Skeletal muscle tissue (tissue), 4 donors: ENCODE results near the gene KLHDC9. TPM values are rescaled to one million over a fixed set of nuclear protein-coding genes. Genes with fewer than 3 reads are reported as not detected.
"Not testable (repeated sequence)": the region's sequence is repeated elsewhere in the genome, so short reads cannot be mapped to it uniquely, and the experiment has no call there.

ENCODE experiments used
- H3K27ac ChIP-seq: one replicate; pipeline ENCODE4 v1.7.0; 2013; ENCODE audit warnings: mild to moderate bottlenecking, low read depth, low read length, inconsistent platforms
- H3K27me3 ChIP-seq, 3 donors: one replicate each; pipeline ENCODE4 v1.7.0; 2013; ENCODE audit warnings: low read length in 3 of 3; ENCODE audit not compliant: control insufficient read depth in 3 of 3, insufficient read depth in 3 of 3
- H3K36me3 ChIP-seq, 3 donors: one replicate each; pipeline ENCODE4 v1.7.0; 2013; ENCODE audit warnings: low read length in 3 of 3; ENCODE audit not compliant: control insufficient read depth in 3 of 3, insufficient read depth in 3 of 3
- H3K4me1 ChIP-seq, 3 donors: one replicate each; pipeline ENCODE4 v1.7.0; 2013; ENCODE audit warnings: low read length in 3 of 3, mild to moderate bottlenecking in 3 of 3; ENCODE audit not compliant: control insufficient read depth in 3 of 3, insufficient read depth in 3 of 3
- H3K4me3 ChIP-seq, 3 donors: one replicate each; pipeline ENCODE4 v1.7.0; 2013; ENCODE audit warnings: low read length in 3 of 3
- H3K9ac ChIP-seq, 3 donors: one replicate each; pipeline ENCODE4 v1.7.0; 2013; ENCODE audit warnings: low read length in 3 of 3, mild to moderate bottlenecking in 3 of 3, moderate library complexity in 2 of 3, low read depth in 1 of 3
- H3K9me3 ChIP-seq, 3 donors: one replicate each; pipeline ENCODE4 v1.7.0; 2013; ENCODE audit warnings: low read length in 3 of 3; ENCODE audit not compliant: control insufficient read depth in 3 of 3
- total RNA-seq: library from RNA; depleted of rRNA; stranded (reverse); fragments of >200 nt; gene quantifications from one replicate; pipeline ENCODE4 v1.2.3, GENCODE V29; 2014
- donor health status: Osteomylitis.

Gene KLHDC9
- total RNA-seq, 1 donor from 2014 or later: not detected

DNA sequence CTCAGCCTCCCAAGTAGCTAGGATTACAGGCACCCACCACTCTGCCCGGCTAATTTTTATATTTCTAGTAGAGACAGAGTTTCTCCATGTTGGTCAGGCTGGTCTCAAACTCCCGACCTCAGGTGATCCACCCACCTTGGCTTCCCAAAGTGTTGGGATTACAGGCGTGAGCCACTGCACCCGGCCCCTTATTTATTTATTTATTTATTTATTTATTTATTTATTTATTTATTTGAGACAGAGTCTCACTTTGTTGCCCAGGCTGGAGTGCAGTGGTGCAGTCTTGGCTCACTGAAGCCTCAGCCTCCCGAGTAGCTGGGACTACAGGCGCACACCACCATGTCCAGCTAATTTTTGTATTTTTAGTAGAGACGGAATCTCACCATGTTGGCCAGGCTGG is 32.5 kb upstream of the KLHDC9 start:
- not testable (repeated sequence) for H3K9ac ChIP-seq, H3K36me3 ChIP-seq, H3K4me3 ChIP-seq, H3K27ac ChIP-seq, H3K4me1 ChIP-seq, H3K9me3 ChIP-seq
- peaks cover 2 to 15% (median 3%) of the 10 kb centered on the region in 3 donors for H3K27me3 ChIP-seq

DNA sequence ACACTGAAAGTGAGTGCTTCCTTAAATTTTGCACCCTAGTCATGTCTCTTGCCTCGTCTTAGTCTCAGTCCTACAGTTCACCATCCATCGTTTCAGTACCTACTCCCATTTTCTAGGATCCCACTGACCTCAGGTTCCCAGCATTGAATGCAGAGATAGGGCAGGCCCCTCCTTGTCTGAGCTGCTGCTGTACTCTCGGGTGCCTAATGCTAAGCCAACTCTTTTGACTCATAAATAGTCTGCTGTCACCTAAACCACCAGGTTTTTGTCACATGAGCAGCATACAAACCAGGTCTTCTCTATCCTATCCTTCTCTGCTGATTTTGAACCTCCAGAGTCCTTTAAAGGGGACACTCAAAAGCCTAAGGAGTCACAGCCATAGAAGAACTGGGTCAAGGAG is 31.5 kb upstream of the KLHDC9 start:
- Histone ChIP-seq H3K27ac (no peak overlapping the region), H3K4me1 (no peaks in the 10 kb centered on the region), H3K9ac (no peak overlapping the region), H3K9me3 (no peaks in the 10 kb centered on the region), H3K4me3 (no peak overlapping the region), H3K36me3 (no peaks in the 10 kb centered on the region), H3K27me3 (peaks cover 2 to 15% (median 3%) of the 10 kb centered on the region in 3 donors)

DNA sequence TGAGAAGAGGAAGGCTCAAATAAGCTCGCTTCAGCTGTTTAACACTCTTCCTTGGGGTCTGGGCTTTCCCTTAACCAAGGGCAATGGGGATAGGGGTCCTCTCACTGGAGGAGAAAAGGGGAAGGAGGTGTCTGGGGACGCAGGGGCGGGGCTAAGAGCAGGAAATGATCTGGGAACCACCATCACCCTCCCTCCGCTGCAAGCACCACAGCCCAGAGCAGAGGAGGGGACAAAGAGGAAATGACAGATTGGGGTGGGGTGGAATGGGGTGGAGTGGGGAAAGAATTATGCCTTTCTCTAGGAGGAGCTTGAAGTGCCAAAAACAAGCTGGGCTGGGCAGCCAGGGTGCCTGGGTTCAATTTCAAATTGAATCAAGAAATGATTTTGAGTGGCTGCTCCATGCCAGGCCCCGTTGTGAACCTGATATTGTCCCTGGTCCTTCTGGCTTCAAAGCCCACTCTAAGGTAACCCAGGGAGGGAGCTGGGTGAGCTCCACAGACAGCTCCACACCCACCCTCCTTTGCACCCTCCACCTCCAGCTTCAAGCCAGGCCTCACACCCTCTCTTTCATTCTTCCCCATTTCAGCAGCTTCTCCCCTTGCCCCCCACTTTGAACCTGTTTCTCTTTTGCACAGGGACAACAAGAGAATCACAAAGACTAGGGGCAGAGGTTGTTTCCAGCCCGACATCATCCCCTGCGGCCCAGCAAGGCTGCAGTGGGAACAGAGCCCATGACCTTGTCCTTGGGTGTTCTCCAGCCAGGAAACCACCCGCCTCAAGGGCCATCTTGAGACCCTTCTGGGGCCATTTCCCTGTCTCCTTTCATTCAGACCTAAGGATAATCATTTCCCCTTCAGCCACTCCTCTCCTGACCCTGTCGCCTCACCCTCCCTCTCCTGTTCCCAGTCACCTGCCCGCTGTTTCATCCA is 29.6 kb upstream of the KLHDC9 start:
- Histone ChIP-seq H3K36me3 (no peaks in the 10 kb centered on the region), H3K27me3 (peaks cover 2 to 12% (median 3%) of the 10 kb centered on the region in 3 donors), H3K27ac (peak overlapping the region; percentile 51), H3K9ac (no peak overlapping the region), H3K4me3 (peak overlapping the region in 2 of 3 donors; percentile 46 to 56), H3K9me3 (no peaks in the 10 kb centered on the region), H3K4me1 (no peaks in the 10 kb centered on the region)

DNA sequence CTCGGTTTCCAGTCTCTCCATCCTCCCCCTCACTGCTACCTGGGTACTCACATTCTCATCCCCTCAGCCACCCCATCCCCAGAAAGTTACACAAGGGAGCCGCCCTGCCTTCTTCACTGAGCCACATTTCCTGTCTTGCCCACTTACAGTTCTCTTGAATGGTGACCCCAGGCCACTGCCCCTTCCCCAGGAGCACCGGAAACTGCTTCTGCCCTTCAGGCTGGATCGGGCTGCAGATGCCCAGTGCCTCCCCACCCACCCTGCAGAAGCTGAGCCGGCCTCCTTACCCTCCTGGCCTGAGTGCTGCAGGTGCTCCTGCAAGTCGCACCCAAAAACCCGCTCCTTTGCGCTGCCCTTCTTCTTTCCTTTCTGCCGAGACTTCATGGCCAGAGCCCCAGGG is 28.9 kb upstream of the KLHDC9 start:
- Histone ChIP-seq H3K4me3 (peak overlapping the region in 2 of 3 donors; percentile 46 to 56), H3K27me3 (peaks cover 2 to 8% (median 3%) of the 10 kb centered on the region in 3 donors), H3K4me1 (no peaks in the 10 kb centered on the region)

DNA sequence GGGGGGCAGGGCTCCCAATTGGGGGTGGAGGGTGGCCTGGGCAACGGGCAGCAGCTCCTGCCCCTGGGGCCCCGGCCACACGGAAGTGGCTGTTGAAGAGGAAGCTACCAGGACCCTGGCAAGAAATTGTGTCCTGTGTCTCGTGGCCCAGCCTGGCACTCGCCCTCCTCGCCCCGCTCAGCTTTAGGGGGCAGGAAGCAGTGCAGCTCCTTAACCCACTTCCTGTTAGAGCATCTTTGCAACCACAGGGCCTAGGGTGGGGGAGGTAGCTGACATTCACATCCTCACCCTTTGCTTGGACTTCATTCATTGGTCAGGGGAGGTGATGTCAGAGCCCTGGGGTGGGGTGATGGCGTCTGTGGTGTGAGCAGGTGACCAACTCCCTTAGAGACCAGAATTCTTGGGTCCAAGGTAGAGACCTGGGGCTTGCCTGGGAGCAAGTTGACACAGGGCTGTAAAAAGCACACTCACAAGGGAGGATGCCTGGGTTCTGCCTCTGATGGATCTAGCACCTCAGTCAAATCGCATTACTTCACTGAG is 28.4 kb upstream of the KLHDC9 start, which contains the start of gene ARHGAP30:
Gene ARHGAP30 (minus strand): TSS at position 161 of the 540 bp plus-strand sequence. CDS start 267 bp downstream, outside the sequence.
- H3K36me3 ChIP-seq: no peaks in the 10 kb centered on the region
- no peaks in the 10 kb centered on the region for H3K4me1 ChIP-seq
- peak within 1 kb of the TSS; percentile 51 for H3K27ac ChIP-seq
- H3K9ac ChIP-seq: no peak within 1 kb of the TSS
- peak within 1 kb of the TSS in 2 of 3 donors; percentile 46 to 56 for H3K4me3 ChIP-seq
- H3K9me3 ChIP-seq: no peaks in the 10 kb centered on the region
- peaks cover 2 to 8% (median 3%) of the 10 kb centered on the region in 3 donors for H3K27me3 ChIP-seq

More for the DNA sequence above, 28.9 kb upstream of the KLHDC9 start:
- no peaks in the 10 kb centered on the region for H3K36me3 ChIP-seq
- H3K27ac ChIP-seq: peak overlapping the region; percentile 51
- no peak overlapping the region for H3K9ac ChIP-seq
- no peaks in the 10 kb centered on the region for H3K9me3 ChIP-seq

DNA sequence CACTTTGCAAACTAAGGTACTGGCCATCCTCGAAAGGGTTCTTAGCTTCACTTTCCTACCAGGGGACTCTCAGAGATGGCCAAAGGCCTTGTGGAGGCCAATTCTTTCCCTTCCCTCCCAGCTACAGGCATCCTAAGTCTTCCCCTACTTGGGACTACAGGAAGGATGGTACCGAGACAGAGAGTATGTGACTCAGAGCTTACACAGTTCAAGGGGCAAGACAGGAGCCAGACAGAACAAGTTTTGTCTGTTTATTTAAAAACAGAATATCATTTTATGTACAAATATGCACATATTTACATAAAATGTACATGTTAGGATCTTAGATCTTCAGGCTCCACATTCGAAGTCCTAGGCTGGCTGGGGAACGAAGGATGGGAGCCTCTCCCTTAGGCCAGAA is 27.4 kb upstream of the KLHDC9 start:
- H3K27me3 ChIP-seq: peaks cover 2 to 5% (median 3%) of the 10 kb centered on the region in 3 donors

DNA sequence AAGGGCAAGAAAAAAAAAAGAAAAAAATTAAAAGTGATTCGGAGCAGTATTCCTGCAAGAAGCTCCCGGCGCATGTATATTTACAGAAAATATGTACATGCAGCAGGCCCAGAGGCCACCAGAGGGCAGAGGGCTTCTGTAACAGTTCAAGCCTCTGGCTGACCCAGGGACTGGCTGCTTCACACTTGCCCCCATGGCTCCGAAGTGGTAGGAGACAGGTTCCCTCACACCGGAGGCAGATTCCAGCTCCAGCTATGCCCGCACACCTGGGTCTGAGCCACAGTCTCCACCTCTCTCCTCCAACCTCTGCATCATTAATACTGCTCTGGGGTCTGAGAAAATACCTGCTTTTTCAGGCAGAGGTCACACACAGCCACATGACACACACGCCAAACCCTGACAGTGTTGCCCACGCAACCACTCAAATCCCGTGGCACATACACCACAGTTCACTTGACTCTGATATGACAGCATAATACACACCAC is 26.2 kb upstream of the KLHDC9 start:
- no peak overlapping the region for H3K4me3 ChIP-seq
- no peaks in the 10 kb centered on the region for H3K4me1 ChIP-seq
- no peaks in the 10 kb centered on the region for H3K36me3 ChIP-seq
- H3K9me3 ChIP-seq: no peaks in the 10 kb centered on the region
- peaks cover 0 to 2% (median 2%) of the 10 kb centered on the region in 3 donors for H3K27me3 ChIP-seq
- H3K27ac ChIP-seq: no peak overlapping the region
- H3K9ac ChIP-seq: peak overlapping the region in 1 of 3 donors; percentile 8

More for the DNA sequence above, 27.4 kb upstream of the KLHDC9 start:
- Histone ChIP-seq H3K4me3 (no peak overlapping the region), H3K36me3 (no peaks in the 10 kb centered on the region), H3K27ac (no peak overlapping the region), H3K9ac (no peak overlapping the region), H3K4me1 (no peaks in the 10 kb centered on the region), H3K9me3 (no peaks in the 10 kb centered on the region)

DNA sequence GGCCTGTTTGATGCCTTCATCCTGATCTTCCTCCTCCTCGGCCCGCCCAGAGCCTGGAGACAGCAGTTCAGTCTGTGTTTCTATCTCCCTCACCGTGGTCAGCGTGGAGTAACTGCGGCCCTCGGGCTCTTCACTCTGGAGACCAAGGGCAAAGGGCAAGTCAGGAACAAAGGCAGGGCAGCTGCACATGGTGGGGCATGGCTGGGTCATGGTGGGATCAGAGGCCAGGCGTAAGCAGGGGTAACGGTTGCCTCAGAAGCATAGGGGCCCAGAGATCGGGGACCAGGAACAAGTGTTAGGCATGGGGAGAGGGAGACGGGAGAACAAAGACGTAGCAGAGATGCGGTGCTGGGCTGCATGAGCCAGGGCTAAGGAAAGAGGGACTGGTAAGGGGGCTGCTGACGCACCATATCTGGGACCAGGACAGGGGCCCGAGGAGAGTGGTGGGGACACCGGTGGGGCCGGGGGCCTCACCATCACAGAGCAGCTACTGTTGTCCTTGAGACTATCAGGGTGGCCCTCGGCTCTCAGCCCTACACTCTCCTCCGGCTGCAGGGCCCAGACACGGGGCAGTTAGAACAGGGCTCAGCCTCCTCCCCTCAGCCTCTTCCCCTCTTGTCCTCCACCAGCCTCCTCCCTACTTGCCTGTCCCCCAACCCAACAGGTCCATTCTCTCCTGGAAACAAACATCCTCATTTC is 25.3 kb upstream of the KLHDC9 start:
- Histone ChIP-seq H3K4me3 (no peak overlapping the region), H3K27ac (no peak overlapping the region), H3K9ac (no peak overlapping the region), H3K27me3 (peaks cover 0 to 2% (median 2%) of the 10 kb centered on the region in 3 donors), H3K9me3 (no peaks in the 10 kb centered on the region), H3K4me1 (no peaks in the 10 kb centered on the region), H3K36me3 (no peaks in the 10 kb centered on the region)

DNA sequence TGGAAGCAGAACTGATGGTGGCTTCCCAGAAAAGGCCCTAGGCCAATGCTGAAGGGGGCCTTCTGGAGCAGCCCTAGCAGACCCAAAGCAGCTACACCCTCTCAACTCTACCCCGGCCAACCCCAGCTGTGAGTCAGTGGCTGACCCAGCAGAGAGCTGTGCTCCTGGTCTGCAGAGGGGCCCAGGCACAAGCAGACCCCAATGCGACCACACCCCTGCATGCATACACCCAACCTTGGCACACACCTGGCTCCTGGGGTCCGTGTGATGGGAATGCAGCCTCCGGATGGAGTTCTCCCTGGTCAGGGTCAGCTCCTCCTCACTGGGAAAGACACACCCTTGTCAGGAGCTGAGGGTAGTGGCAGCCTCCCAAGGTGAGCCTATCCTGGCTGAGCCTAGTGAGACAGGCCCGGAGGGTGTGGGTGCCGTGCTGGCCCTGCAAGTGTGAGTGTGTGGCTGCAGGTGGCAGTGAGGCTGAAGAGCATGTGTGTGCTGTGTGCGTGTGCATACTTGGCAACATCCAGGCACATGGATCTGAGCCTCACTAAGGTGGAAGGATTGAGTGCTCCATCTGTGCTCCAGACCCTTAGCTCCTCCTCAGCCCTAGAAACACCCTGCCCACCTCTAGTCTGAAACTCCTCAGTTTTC is 24.6 kb upstream of the KLHDC9 start:
- Histone ChIP-seq H3K27me3 (peaks cover 0 to 2% (median 2%) of the 10 kb centered on the region in 3 donors), H3K27ac (no peak overlapping the region), H3K4me1 (no peaks in the 10 kb centered on the region), H3K4me3 (no peak overlapping the region), H3K9me3 (no peaks in the 10 kb centered on the region), H3K36me3 (no peaks in the 10 kb centered on the region), H3K9ac (no peak overlapping the region)
